PFSK-1 (cell line): ENCODE results near the gene NOXO1. TPM values are rescaled to one million over a fixed set of nuclear protein-coding genes. Genes with fewer than 3 reads are reported as not detected.

Experiments used
- FOXP2 ChIP-seq: optimal IDR thresholded peaks from 2 replicates; pipeline ENCODE3; 2011; ENCODE audit warnings: borderline replicate concordance, control low read depth, inconsistent platforms; ENCODE audit not compliant: insufficient read depth; ENCODE audit errors: extremely low read length, extremely low read depth
- POLR2AphosphoS5 ChIP-seq: IDR thresholded peaks from 2 replicates; pipeline ENCODE4 v1.6.1; 2012; ENCODE audit warnings: low read depth, mild to moderate bottlenecking, control low read depth, low read length, moderate library complexity
- REST ChIP-seq, 2 experiments: IDR thresholded peaks; 2 replicates each; pipeline versions ENCODE4 v1.6.1 to v1.8.0; 2011 to 2012; ENCODE audit warnings: low read depth in 2 of 2, low read length in 2 of 2, control low read depth in 1 of 2, inconsistent platforms in 1 of 2, mild to moderate bottlenecking in 1 of 2, moderate library complexity in 1 of 2; ENCODE audit not compliant: insufficient read depth in 1 of 2
- SIN3A ChIP-seq: IDR thresholded peaks from 2 replicates; pipeline ENCODE4 v1.6.1; 2012; ENCODE audit warnings: mild to moderate bottlenecking, low read length, moderate library complexity, borderline replicate concordance; ENCODE audit not compliant: insufficient read depth
- TAF1 ChIP-seq: IDR thresholded peaks from 2 replicates; pipeline ENCODE4 v1.6.1; 2012; ENCODE audit warnings: low read length, control low read depth, borderline replicate concordance; ENCODE audit not compliant: insufficient read depth
- polyA plus RNA-seq: library from polyadenylated mRNA; unstranded; fragments of >200 nt; gene quantifications from one replicate; pipeline ENCODE4 v1.2.1, GENCODE V29; 2012; ENCODE audit warnings: low read depth, missing spikeins; ENCODE audit not compliant: insufficient read length

Gene NOXO1, protein sequence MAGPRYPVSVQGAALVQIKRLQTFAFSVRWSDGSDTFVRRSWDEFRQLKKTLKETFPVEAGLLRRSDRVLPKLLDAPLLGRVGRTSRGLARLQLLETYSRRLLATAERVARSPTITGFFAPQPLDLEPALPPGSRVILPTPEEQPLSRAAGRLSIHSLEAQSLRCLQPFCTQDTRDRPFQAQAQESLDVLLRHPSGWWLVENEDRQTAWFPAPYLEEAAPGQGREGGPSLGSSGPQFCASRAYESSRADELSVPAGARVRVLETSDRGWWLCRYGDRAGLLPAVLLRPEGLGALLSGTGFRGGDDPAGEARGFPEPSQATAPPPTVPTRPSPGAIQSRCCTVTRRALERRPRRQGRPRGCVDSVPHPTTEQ
- 0.74 TPM for polyA plus RNA-seq

DNA sequence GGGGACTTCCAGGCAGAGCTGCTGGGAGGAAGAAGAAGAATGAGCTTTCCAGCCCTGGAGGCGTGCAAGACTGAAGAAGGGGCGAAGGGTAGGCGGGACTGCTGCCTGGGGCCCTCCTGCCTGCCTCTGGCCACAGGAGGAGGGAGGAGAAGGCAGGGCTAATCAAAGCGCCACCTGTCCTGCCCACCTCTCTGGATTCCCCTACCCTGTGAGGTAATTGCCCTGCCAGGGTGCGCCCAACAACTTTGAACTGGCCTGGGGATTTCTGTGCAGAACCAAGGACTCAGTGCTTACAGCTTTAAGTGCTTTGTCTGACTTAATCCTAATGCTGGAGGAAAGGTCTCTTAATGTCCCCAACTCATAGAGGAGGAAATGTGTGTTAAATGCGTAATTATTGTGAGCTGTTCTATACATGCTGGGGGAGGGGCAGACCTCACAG, at the start of gene NOXO1:
Gene NOXO1, minus strand, starts transcription at position 72 of the 439 bp plus-strand sequence. CDS start 290 bp downstream, outside the sequence.
- no peak for TF ChIP-seq TAF1
- no peak for TF ChIP-seq POLR2AphosphoS5
- TF ChIP-seq SIN3A = no peak
- no peak for TF ChIP-seq REST (IDR thresholded peaks at IDR 0.05; ENCODE audit: insufficient read depth in 1 of 2, low read depth in 2 of 2, low read length in 2 of 2)
- no peak for TF ChIP-seq FOXP2

- TF ChIP-seq REST (IDR thresholded peaks at IDR 0.05; ENCODE audit: insufficient read depth in 1 of 2, low read depth in 2 of 2, low read length in 2 of 2) = no peak
- TF ChIP-seq FOXP2 = no peak
- no peak for TF ChIP-seq POLR2AphosphoS5
- no peak for TF ChIP-seq SIN3A
Observed at GRCh38 chr16:2030036-2030435, 48.8 kb upstream of the NOXO1 start.

DNA sequence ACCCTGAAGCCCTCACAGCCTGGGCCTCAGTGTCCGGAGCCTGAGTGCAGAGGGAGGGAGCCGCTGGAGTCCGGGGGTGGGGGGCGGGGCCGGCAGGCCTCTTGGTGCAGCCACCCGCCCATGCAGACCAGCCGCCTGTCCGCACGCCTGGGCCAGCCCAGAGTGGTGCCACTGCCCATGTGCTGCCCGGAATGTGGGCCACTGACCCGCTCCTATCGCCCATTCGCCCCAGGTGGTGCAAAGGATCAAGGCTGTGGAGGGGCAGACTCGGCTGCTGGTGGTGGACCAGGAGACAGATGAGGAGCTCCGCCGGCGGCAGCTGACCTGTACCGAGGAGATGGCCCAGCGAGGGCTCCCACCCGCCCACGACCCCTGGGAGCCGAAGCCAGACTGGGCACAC, 48.1 kb upstream of the NOXO1 start:
- TF ChIP-seq FOXP2 (no peak), SIN3A (no peak)

DNA sequence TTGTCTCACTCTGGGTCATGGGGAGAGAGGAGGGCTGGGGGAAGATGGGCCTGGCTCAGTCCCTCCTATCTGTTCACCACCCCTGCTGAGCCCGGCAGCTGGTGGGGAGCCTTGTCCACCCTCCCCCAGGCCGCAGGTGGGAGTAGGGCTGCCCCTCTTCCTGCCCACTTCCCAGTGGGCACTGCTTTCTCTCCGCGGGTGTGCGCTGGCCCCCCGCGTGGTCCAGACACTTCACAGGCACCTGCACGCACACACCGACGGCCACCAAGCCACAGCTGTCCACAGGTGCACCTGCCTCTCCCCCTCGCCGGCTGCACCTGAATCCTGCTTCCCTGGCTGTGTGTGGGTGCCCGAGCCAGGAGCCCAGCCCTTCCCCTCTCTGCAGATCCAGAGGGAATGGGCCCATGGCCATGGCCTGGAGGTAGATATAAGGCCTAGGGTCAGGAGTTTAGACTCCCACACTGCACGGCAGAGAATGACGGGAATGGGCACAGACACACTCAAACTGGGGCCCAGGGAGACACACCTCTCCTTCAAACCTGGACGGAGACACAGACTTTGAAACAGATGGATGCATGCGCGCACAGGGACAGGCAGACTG, 47.5 kb upstream of the NOXO1 start:
- TF ChIP-seq SIN3A (no peak), REST (IDR thresholded peaks at IDR 0.05; ENCODE audit: insufficient read depth in 1 of 2, low read depth in 2 of 2, low read length in 2 of 2) (no peak), FOXP2 (no peak), TAF1 (no peak), POLR2AphosphoS5 (no peak)

- TF ChIP-seq POLR2AphosphoS5 (no peak), REST (IDR thresholded peaks at IDR 0.05; ENCODE audit: insufficient read depth in 1 of 2, low read depth in 2 of 2, low read length in 2 of 2) (no peak), SIN3A (no peak), TAF1 (no peak), FOXP2 (no peak)
Observed at GRCh38 chr16:2028146-2028545, 46.9 kb upstream of the NOXO1 start.
